ENCODE measurements around the gene HGS.
A peak's percentile ranks its signal among the peaks of the same experiment; 100 is the strongest.

Gene HGS

GRCh38 chr17:81715107-81715871 lies 31.5 kb downstream of the HGS start:
- DNase-seq = no peak
- intact Hi-C loops (cut with DNase I) = no loop called here

- intact Hi-C loops (cut with DNase I) = no loop called here
- no peak for DNase-seq
These were observed 32.3 kb downstream of the HGS start for GRCh38 chr17:81715872-81716673.

DNA sequence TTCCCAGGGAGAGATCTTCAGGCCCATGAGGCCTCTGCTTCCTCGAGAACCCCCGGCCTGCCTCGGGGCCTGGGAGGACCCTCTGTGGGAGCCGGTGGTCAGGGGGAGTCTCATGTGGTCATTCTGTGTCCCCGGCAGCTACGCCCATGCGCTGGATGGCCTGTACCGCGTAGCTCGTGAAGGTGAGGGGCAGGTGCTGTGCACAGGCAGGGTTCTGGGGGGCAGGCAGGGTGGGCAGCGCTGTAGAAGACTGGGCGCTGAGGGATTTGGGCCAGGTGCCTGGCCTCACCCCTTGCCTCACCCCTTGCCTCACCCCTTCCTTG lies 32.8 kb downstream of the HGS start:
- intact Hi-C loops (cut with DNase I) = no loop called here
- DNase-seq = no peak

GRCh38 chr17:81717049-81717765 lies 33.4 kb downstream of the HGS start:
- intact Hi-C loops (cut with DNase I) = no loop called here
- no peak for DNase-seq

DNA sequence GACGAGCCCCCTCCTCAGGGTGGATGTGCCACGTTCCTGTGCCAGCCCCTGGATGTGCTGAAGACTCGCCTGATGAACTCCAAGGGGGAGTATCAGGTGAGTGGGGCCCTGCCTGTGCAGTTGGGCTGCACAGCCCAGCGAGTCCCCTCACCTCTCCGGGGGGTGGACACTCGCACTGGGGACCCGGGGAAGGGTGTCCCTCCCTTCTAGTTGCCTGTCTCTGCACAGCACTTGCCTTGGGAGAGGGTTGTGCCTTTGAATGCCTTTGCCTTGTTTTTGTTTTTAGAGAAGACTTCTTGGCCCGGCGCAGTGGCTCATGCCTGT lies 33.9 kb downstream of the HGS start:
- no peak for DNase-seq
- intact Hi-C loops (cut with DNase I) = no loop called here

GRCh38 chr17:81719410-81720266 lies 35.8 kb downstream of the HGS start:
- DNase-seq = peak in 1 of 10 donors; percentile 67
- intact Hi-C loops (cut with DNase I) = no loop called here

GRCh38 chr17:81720267-81721071 lies 36.7 kb downstream of the HGS start:
- DNase-seq = no peak
- intact Hi-C loops (cut with DNase I) = no loop called here

DNA sequence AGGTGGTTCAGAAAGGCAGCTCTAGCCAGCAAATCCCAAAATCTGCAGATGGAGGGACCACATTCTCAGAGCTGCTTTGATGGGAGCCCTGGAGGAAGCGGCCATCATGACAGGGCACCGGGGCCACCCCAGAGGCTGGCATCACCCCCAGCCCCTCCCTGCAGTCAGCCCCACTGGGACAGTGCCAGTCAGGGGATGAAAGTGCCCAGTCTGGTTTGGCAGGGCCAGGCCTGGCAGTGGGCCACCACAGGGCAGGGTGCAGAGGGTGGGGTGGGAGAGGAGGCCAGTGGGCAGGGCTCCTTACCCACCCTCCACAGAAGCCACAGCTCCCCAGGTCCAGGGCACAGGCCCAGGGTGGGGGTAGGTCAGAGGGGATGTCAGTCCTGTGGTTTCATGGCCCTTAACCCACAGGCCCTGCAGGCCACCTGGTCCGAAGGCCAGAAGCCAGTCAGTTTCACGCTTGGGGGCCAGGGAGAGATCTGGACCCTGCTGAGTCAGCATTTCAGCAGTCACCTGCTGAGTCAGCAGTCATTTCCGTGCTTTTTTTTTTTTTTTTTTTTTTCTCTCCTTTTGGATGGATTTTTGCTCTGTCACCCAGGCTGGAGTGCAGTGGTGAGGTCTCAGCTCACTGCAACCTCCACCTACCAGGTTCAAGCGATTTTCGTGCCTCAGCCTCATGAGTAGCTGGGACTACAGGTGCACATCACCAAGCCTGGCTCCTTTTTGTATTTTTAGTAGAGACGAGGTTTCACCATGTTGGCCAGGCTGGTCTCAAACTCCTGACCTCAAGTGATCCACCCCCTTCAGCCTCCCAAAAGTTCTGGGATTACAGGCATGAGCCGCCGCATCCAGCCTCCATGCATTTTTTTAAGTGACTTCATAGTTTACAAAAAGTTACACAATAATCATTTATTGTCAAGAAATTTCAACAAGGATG lies 38.6 kb downstream of the HGS start:
- intact Hi-C loops (cut with DNase I) = no loop called here
- peak in 4 of 10 donors; percentile 41 to 75 (median 46) for DNase-seq

GRCh38 chr17:81723651-81724209 lies 39.9 kb downstream of the HGS start:
- intact Hi-C loops (cut with DNase I) = no loop called here
- no peak for DNase-seq

- intact Hi-C loops (cut with DNase I) = no loop called here
- no peak for DNase-seq
These were observed 41.6 kb downstream of the HGS start for GRCh38 chr17:81725439-81725838.

- intact Hi-C loops (cut with DNase I) = no loop called here
- DNase-seq = no peak
These were observed 42.2 kb downstream of the HGS start for GRCh38 chr17:81726004-81726403.

DNA sequence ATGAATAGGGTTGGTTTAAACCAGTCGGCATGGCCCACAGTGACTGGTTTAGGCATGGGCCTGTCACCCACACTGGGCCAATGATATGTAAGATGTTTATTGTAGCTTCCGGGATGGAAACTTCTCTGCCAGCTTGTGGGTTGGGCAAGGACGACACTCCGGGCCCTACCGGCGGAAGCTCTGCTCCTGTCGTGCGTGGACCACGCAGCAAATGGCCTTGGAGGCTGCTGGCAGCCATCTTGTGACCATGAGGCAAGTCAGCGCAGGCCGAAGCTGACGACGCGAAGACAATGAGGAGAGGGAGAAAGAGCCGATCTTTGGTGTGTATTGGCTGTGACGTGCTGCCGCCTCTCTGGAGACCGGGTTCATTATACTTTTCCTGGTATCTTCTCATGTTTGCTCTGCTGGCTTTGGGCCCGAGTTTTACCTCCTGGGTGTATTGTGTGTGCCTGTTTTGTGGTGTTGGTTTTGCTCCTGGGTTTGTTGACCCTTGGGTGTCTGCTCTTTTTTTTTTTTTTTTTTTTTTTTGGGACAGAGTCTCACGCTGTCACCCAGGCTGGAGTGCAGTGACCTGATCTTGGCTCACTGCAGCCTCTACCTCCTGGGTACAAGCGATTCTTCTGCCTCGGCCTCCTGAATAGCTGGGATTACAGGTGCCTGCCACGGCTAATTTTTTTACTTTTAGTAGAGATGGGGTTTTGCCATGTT lies 43.7 kb downstream of the HGS start:
- intact Hi-C loops (cut with DNase I) = no loop called here
- no peak for DNase-seq

- peak; percentile 68 to 98 (median 86) for DNase-seq
These were observed 49.9 kb downstream of the HGS start for GRCh38 chr17:81733507-81734404.

GRCh38 chr17:81734405-81735263 lies 50.8 kb downstream of the HGS start:
- DNase-seq = peak in 1 of 10 donors; percentile 65
- intact Hi-C loops (cut with DNase I) = no loop called here

More at GRCh38 chr17:81733507-81734404, 49.9 kb downstream of the HGS start:
- intact Hi-C loops (cut with DNase I) = no loop called here

DNA sequence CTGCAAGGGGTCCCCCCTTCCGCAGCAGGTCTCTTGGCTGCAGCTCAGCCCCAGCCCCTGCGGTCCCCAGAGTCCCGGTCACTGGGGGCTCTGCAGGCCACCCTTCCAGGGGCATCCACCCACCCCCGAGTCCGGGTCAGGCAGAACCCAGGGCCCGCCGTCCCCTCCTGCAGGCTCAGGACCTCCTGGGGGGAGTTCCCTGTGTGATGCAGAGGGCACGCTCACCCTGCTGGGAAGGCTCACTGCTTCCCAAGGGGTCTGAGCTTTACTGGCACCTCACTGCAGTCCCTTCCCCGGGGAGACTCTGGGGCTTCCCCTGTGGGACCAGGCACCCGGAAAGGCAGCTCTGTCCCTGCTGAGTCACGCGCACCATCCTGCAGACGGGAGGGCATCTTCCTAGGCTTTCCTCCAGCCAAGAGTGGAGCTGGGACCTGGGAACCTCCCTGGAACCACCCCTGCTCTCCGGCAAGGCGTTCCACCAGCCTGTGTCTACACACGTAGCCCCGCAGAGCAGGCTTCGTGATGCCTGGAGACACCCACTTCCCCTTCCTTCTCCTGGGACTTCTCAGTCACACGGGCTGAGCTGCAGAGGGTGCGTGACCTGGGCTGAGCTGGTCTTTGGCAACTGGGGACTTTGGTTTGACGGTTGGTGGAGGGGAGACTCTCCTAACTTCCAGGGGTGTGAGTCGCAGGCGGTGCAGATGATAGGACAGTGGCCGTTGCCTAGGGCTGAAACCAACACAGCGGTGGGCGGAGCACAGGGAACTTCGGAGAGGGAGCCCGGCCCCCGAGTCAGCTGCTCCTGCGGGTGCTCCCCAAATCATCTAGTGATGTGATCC lies 51.7 kb downstream of the HGS start:
- intact Hi-C loops (cut with DNase I) = no loop called here
- DNase-seq = peak in 1 of 10 donors; percentile 71

Data from posterior cingulate gyrus (tissue), 11 donors.